Dermis blood vessel endothelial cell (primary cell): ENCODE results near the gene KCNV2. TPM values are rescaled to one million over a fixed set of nuclear protein-coding genes. Genes with fewer than 3 reads are reported as not detected.
A peak's percentile ranks its signal among the peaks of the same experiment; 100 is the strongest.

ENCODE experiments used
- DNase-seq: peaks from one replicate; pipeline ENCODE4 v3.0.0; 2010
- total RNA-seq: library from RNA; depleted of rRNA; stranded (reverse); fragments of >200 nt; gene quantifications from 2 replicates; pipeline ENCODE4 v1.2.3, GENCODE V29; 2014

The KCNV2 gene
- total RNA-seq, 1 donor from 2014 or later = not detected

DNA sequence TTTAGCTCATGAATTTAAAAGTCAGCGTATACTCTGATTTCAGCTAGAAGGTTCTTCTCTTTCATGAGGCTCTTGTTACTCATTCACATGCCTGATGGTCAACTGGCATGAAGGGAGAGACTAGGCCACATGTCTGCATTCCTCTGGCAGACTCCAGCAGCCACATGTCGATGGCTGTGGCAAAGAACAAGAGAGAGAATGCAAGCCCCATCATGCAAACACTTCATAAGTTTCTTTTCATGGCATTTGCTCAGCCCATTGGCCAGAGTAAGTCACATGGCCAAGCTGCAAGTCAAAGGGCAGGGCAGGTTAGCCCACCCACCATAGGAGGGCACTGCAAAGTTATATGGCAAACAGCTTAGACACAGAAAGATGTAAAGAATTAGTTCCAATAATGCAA, 5.4 kb downstream of the KCNV2 start:
- no peak for DNase-seq

DNA sequence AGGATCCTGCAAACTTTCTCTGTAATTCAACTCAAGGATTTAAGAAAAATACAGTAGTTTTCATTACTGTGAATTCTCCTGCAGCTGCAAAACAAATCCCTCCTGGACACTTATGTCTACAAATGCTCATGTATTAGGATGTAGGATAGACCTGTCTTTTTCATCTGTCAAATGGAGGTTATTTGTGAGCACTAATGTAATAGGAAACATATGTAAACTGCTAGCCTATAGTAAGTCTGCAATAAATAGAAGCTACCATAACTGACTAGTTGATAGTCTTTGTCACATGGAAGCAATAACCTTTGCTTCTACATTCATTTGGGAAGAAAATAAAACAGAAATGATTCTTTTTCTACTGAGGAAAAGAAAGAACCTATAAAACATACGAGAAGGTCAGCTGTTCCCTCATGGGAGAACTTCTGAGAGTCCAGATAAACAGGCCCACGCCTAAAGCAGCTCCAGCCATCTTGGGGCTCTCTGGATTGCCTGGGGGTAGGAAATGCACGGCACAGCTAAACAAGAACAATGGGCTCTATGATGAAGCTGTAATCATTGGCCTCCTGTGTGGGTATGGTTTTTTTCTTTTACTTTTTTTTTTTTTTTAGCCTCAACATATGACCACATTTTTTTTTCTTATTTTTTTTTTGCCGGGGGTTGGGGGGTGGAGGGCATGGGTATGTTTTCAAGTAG, 6.2 kb downstream of the KCNV2 start:
- no peak for DNase-seq

DNA sequence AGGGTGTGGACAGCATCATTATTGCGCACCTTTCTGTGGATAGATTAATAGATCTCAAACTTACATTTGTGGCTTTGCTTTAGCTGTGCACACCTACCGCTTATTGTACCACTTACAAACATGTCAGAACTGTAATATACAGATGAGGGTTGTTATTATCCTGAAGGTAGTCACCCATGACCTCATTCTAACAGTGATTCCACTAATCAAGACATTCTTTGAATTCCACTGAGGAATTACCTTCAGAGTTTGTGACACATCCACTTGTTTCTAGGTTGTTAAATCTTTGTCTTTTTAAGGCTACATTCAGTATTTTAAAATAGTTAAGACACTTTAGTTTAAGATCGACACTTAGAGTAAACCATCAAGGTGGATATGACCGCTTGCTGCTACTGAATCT, 7.8 kb downstream of the KCNV2 start:
- no peak for DNase-seq

DNA sequence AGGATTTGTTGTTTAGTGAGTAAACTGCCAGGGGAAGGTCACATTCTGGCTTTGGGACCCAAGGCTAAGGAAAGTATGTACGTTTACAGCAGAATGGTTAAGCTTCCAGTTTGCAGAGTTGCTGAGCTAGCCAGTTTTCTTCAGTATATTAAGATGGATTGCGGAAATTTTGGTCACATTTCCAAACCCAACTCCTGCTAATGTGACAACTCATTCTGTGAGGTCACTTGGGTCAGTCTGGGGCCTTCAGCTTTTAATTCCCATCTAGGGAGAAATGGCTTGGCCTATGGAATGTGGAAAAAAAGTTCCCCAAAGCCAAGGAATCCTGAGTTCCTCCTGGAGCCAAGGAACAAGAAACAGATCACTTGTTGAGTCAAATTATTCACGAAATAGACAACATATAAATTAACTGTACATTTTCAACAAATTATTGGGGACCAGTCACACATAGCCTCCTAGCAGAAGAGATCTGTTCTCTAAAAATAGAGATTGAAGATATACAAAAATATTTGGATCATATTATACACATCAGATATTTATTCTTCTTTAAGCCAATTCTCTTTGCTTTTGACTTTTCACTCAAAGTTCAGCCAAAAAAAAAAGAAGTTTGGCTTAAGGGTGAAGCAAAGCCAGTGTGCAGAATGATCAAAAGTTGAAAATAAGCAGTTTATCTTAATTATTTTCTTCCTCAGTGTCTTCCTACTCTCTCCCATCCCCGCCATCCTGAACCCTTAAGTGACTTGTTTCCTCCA, 8.8 kb downstream of the KCNV2 start:
- DNase-seq = no peak

DNA sequence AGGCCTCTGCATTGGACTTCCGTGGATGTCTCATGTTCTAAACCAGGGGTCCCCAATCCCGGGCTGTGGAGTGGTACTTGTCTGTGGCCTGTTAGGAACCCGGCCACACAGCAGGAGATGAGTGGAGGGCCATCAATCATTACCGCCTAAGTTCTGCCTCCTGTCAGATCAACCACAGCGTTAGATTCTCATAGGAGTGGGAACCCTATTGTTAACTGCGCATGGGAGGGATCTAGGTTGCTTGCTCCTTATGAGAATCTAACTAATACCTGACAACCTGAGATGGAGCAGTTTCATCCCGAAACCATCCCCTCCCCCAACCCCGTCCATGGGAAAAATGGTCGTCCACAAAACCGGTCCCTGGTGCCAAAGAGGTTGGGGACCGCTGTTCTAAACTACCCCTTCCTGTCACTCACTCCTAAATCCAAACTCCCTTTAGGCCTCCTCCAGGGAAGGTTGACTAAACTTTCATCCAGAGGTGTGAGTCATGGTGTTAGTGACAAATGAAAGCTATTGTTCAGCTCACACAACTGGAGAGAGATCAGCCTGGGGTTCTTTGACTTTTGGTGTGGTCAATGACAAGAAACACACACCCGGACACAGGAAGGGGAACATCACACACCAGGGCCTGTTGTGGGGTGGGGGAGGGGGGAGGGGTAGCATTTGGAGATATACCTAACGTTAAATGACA, 9.5 kb downstream of the KCNV2 start:
- DNase-seq = peak; percentile 49

DNA sequence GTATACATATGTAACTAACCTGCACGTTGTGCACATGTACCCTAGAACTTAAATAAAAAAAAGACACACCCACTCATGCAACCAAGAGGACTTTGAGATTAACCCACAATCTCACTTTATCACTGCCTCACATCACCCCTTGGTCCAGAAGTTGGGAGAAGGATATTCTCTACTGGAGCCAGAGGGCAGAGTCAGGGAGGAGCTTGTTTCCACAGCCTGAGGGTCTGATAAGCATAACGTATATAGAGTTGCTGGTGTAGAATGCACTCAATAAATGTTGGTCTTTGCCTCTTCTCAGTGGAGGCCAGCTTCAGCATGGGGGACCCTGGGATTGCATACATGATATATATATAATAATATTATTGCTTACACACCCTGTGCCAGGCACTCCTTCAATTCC, 10.1 kb downstream of the KCNV2 start:
- no peak for DNase-seq

DNA sequence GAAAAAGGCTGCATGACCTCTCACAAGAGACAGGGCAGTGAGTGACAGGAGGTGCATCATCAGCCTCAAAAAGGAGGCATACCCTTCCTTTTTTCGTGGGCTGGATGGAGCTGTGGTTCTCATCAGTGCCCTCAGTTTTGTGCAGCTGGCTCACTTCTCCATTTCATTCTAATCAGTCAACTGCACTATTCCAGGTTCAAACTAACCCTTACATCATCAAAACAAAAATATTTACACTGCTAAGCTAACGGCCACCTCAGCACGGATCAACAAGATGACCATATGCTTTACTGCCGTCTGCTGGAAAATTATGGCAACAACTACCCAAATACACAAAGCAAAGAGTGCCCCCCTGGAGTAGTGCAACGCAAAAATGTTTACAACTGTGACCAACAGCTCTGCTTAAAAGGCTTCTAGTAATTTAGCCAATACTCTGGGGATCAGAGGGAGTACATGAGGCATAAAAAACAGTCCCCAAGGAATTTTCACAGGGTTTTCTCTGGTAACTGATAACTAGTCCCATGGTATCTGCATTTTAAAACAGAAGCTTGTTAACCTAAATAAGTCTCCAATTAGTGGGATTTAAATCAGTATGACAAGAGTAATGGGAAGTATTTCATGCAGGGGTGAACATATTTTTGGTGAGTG, 10.8 kb downstream of the KCNV2 start:
- DNase-seq = peak; percentile 84

DNA sequence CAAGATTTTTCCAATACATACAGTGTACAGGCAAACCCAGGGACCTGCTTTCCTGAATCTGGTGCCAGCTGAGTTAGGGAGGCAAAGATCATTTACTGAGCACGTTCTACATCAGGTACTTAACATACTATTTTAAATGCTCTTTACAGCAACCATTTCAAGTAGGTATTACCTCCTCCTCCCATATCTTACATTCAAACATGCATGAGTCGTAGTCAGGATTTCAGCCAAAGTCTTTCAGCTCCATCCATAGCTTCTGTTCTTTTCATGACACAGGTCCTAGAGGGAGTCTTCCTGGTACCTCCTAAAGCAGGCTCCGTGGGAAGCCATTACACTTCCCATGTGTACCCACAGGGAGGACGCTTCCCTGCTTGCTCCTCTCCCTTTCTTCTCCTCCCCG, 11.7 kb downstream of the KCNV2 start:
- no peak for DNase-seq

DNA sequence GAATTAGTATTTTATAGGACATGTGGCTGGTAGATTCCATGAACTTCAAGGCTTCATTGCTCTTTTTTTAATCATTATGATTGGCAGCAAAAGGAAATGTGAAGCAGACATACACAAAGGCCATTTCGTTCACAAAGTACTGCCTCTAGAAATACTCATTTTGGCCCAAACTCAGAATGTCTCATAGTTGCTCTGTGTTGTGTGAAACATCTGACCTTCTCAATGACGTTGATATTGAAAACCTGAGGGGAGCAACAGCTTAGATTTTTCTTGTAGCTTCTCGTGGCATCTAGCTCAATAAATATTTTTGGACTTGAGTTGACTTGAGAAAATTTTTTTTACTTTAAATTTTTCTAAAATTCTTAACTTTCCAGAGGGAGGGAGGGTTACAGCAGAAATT, 12.4 kb downstream of the KCNV2 start:
- no peak for DNase-seq

DNA sequence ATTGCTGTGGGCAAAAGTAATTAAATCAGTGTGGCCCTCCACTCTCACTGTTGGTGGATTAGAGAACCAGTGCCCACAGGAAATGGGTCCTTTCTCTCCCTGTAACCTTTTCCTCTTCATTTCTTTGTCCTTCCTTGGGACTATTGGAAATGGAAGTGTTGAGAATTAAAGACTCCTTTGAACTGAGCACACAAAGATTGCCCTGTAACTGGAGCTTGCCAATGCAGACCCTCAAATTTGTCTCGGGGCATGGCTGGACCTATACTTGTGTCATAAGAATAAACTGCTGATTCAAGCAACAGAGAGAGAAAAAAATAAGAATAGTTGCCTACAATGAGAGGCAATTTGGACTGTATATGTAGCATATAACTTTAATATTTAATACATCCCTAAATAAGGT, 13.7 kb downstream of the KCNV2 start:
- no peak for DNase-seq

DNA sequence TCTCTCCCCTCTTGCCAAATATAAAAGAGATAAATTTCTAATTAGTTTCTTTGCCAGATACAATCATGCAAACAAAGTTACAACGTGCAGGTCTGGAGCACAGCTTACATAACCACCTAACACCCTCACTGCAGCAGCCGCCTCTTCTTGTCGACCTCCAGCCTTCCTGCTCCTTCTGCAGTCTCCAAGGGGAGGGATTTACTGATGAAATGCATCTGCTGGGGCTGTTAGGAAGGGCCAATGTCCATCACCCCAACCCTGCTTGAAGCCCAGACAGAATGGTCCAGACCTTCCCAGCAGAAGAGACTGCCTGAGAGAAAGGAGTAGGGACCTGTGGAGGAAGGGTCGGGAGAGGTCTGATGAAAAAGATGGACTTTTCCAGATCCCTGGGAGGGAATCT, 15.2 kb downstream of the KCNV2 start:
- DNase-seq = no peak

DNA sequence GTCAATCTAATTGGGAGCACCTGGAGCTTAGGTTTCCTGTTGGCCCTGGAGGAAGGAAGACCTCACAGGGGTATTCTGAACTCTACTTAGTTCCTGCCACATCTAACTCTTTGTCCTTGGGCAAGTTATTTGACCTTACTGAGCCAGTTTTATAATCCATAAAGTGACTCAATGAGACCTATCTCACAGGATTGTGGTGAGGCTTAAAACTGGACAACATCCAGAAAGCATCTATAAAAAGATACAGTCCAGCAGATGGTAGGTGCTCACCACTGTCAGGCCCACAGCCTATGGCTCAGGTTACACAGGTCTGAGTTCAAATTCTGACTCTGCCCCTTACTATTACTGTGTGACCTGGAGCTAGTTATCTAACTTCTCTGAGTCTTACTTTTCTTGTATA, 23.3 kb downstream of the KCNV2 start:
- no peak for DNase-seq

DNA sequence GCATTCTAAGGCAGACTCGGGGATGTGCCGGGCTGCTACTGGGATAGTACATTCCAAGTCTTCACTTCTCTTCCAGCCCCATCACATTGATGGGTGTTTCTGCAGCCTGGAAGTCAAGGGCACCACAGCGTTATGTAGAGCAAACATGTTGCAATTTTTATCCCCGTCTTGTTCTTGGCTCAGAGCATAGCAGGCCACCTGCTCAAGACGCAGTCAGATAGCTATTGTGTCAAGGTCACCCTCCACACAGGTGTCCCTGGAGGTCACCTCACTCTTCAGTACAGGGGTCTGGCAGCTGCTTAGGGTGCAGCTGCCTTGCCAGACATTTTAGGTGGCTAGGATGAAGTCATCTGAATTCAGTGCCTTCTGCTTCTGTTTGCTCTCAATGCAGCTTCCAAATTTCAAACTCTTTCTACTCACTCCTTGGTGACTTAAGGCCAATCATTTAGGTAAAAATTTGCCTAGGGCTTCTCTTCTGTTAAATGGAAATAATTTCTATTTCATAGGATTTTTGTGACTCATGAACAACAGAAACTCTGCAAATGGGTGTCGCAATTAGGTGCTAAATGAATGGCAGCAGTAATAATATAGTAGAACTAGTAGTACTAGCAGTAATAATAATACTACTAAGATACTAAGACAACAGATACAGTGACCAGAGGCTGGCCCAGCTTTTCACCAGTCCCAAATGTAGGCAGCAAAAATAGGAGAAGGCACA, 24.3 kb downstream of the KCNV2 start:
- DNase-seq = no peak

DNA sequence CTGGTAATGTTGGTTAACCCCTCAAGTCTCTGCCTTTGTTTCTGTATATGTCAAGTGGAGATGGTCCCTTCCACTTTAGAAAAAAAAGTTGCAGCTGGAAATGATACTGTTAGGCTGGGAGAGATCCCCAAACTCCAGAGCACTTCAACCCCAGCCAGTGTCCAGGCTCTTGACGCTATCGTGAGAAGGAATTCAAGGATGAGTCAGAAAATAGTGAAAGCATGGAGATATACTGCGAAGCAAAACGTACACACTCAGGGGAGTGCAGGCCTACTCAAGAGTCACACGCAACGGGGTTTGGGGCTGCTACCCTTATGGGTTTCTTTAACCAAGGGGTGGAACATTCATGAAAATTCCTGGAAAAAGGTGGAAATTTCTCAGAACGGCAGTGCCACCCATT, 24.9 kb downstream of the KCNV2 start:
- DNase-seq = no peak

DNA sequence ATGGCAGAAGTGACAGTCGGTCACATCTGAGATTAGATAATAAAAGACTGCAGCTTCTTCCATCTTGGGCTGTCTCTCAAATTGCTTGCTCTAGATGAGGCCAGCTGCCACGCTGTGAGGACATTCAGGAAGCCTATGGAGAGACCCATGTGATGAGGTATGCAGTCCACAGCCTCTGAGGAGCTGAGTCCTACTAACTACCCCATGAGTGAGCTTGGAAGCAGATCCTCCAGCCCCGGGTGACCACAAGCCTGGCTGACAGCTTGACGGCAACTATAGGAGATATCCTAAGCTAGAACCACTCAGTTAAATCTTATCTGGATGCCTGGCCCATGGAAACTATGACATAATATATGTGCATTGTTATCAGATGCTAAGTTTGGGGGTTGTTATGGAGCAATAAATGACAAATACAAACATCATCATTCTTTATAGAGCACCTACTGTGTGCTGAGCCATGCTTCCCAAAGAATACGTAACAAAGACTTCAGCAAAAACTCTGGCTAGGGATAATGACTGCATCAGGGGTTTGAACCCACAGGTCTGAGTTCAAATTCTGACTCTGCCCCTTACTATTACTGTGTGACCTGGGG, 26.7 kb downstream of the KCNV2 start:
- no peak for DNase-seq

DNA sequence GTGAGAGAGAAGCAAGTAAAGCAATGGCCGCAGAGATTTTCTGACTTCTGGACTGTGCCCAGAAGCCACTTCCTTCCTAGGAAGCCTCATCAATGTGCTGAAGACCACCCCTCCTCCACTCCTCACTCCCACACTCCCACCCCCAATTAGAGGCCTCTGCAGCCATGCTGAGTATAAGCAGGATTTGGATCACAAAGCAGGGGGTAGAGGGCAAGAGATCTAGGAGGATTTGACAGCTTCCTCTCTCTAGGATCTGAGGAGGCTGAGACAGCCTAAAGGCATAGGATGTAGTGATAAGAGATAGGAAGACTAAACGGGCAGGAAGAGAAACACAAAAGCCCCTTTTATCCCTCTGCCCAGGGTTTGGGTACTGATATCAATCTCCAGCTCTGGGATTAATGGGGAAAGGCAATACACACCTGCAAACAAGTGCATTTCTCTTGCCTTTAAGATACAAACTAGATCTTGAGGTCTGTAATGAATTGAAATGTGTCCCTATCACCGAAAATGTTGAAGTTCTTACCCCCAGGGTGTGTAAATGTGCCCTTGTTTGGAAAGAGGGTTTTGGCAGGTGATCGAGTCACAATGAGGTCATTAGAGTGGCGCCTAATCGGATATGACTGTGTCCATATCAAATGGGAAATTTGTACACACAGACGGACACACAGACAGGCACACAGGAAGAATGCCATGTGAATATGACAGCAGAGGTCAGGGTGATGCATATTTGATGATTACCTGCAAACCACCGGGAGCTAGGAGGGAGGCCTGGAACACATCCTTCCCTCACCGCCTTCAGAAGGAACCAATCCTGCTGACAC, 28.5 kb downstream of the KCNV2 start:
- peak; percentile 28 for DNase-seq

DNA sequence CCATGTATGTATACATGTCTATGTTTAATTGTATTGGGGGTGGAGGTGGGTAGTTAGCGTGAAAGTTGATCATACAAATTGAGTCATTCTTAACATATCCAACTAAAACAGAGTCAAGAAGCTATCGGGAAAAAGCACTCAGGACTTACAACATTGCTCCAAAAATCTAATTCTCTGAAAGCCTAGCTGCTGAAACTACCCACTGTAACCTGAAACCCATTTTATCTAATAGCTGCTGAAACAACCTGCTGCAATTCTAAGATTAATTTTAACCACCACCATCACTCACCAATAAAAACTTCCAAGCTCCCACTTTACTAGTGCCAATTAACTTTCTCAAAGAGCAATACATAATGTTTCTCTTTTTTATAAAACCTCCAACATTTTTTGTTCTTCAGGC, 32.2 kb downstream of the KCNV2 start:
- no peak for DNase-seq

DNA sequence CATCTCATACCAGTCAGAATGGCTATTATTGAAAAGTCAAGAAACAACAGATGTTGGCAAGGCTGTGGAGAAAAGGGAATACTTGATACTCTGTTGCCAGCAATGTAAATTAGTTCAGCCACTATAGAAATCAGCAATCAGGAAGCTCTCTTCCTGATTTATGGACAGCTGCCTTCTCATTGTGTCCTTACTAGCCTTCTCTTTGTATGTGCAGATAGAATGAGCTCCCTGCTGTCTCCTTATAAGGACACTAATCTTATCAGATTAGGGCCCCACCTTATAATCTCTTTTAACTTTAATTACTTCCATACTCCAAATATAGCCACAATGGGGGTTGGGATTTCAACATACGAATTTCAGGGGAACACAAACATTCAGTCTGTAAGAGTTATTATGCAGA, 38.0 kb downstream of the KCNV2 start:
- peak; percentile 26 for DNase-seq

DNA sequence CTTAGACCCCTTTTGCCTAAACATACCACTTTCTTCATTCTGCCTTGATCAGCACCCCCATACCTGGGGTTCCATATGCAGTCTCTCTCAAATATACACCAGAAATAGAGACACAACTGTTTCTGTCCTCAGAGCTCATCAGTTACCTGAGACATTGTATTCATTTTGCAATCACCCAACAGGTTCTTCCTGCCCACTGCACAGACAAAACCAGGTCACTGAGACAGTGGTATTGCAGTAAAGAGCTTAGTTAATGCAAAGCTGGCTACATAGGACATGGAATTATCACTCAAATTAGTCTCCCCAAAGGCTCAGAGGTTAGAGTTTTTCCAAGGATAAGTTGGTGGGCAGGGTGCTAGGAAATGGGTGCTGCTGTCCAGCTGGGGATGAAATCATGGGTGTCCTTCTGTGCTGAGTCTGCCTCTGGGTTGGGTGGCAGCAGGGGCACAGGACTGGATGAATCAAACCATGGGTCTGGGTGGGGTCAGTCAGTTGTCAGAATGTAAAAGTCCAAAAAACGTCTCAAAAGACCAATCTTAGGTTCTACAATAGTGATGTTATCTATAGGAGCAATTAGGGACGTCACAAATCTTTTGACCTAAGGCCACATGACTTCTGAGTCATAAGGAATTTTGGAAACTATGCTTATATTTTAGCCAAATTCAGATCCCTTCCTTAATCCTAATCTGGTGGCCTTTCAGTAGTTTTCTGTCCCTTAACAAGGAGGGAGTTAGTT, 41.0 kb downstream of the KCNV2 start:
- no peak for DNase-seq

DNA sequence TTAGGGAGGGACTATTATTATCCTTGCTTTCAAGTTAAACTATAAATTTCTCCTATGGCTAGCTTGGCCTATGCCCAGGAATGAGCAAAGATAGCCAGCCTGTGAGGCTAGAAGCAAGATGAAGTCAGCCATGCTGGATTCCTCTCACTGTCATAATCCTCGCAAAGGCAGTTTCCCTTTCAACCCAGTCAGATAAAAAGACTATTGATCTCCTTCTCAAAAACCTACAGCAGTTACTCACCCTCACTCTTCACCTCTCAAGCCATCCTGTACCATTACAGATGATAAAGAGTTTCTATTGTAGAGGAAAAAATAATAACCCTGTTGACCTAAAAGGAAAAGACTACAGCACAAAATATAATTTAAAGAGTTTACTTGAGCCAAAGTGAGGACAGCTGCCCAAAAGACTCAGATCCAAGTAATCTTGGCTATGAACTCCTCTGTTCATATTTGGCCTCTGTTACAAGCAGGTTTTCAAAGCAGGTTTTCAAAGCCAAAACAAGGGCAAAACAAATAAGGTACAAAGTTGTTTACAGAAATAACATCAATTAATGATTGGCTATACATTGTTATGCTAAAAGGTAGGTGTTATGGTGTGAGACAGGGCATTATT, 41.7 kb downstream of the KCNV2 start:
- no peak for DNase-seq
